ENCODE data around the gene LSM2. TPM values are rescaled to one million over a fixed set of nuclear protein-coding genes. Genes with fewer than 3 reads are reported as not detected.

The LSM2 gene
- total RNA-seq, 4 donors from 2014 or later: 11.8 to 42.9 (median 19.1) TPM

- no peaks in the 10 kb centered on the region for H3K27me3 ChIP-seq
- H3K4me1 ChIP-seq: peaks cover 0 to 6% (median 3%) of the 10 kb centered on the region in 4 donors
- TF ChIP-seq POLR2A (IDR thresholded peaks at IDR 0.05): no peak
- TF ChIP-seq CTCF (IDR thresholded peaks at IDR 0.05): no peak
- no peaks in the 10 kb centered on the region for H3K9me3 ChIP-seq
- no peak overlapping the region for H3K4me3 ChIP-seq
- peaks cover 0 to 7% (median 0%) of the 10 kb centered on the region in 3 donors for H3K36me3 ChIP-seq
- no peak overlapping the region for H3K27ac ChIP-seq
- no peak for DNase-seq
Observed at GRCh38 chr6:31799781-31800180, 7.0 kb downstream of the LSM2 start.

- no peak for TF ChIP-seq POLR2A (IDR thresholded peaks at IDR 0.05)
- no peak for TF ChIP-seq CTCF (IDR thresholded peaks at IDR 0.05)
- Histone ChIP-seq H3K36me3 (peaks cover 0 to 7% (median 0%) of the 10 kb centered on the region in 3 donors), H3K4me1 (peaks cover 0 to 11% (median 9%) of the 10 kb centered on the region in 4 donors), H3K9me3 (no peaks in the 10 kb centered on the region), H3K27me3 (no peaks in the 10 kb centered on the region), H3K27ac (peak overlapping the region; percentile 19 to 98 (median 50)), H3K4me3 (no peak overlapping the region)
- peak in 2 of 3 donors; percentile 68 to 79 for DNase-seq
Observed at GRCh38 chr6:31797588-31797987, 9.2 kb downstream of the LSM2 start.

GRCh38 chr6:31796993-31797385 is 9.8 kb downstream of the LSM2 start:
- TF ChIP-seq POLR2A (IDR thresholded peaks at IDR 0.05) (no peak), CTCF (IDR thresholded peaks at IDR 0.05) (no peak)
- peaks cover 0 to 7% (median 0%) of the 10 kb centered on the region in 3 donors for H3K36me3 ChIP-seq
- H3K4me1 ChIP-seq: peaks cover 0 to 11% (median 9%) of the 10 kb centered on the region in 4 donors
- H3K9me3 ChIP-seq: no peaks in the 10 kb centered on the region
- no peaks in the 10 kb centered on the region for H3K27me3 ChIP-seq
- no peak for DNase-seq
- peak overlapping the region in 2 of 4 donors; percentile 47 to 98 for H3K27ac ChIP-seq
- no peak overlapping the region for H3K4me3 ChIP-seq

GRCh38 chr6:31795616-31796298 is 11.0 kb downstream of the LSM2 start, which contains the start of gene VARS1:
TSS of gene VARS1 (minus strand) at chr6:31795752. CDS start at chr6:31795217, 535 bp downstream.
- peak; percentile 88 to 96 (median 95) for DNase-seq
- peak within 1 kb of the TSS; percentile 93 to 98 (median 97) for H3K27ac ChIP-seq
- no peaks in the 10 kb centered on the region for H3K9me3 ChIP-seq
- H3K36me3 ChIP-seq: peaks cover 0 to 8% (median 0%) of the 10 kb centered on the region in 3 donors
- peaks cover 0 to 15% (median 9%) of the 10 kb centered on the region in 4 donors for H3K4me1 ChIP-seq
- peak within 1 kb of the TSS; percentile 89 to 98 (median 93) for H3K4me3 ChIP-seq
- TF ChIP-seq POLR2A (IDR thresholded peaks at IDR 0.05) (peak; percentile 35 to 36), CTCF (IDR thresholded peaks at IDR 0.05) (peak; percentile 83 to 98 (median 94))
- H3K27me3 ChIP-seq: no peaks in the 10 kb centered on the region

- H3K4me1 ChIP-seq: peaks cover 0 to 15% (median 9%) of the 10 kb centered on the region in 4 donors
- no peaks in the 10 kb centered on the region for H3K9me3 ChIP-seq
- no peaks in the 10 kb centered on the region for H3K27me3 ChIP-seq
- TF ChIP-seq CTCF (IDR thresholded peaks at IDR 0.05): no peak
- TF ChIP-seq POLR2A (IDR thresholded peaks at IDR 0.05): no peak
- DNase-seq: no peak
- peak overlapping the region; percentile 93 to 98 (median 97) for H3K27ac ChIP-seq
- H3K36me3 ChIP-seq: peaks cover 0 to 8% (median 0%) of the 10 kb centered on the region in 3 donors
- H3K4me3 ChIP-seq: peak overlapping the region; percentile 89 to 98 (median 93)
Observed at GRCh38 chr6:31794866-31795615, 11.7 kb downstream of the LSM2 start.
